Globus pallidus (tissue), 1 donor: ENCODE measurements around the gene KRI1.
"Not testable (repeated sequence)": the region's sequence is repeated elsewhere in the genome, so short reads cannot be mapped to it uniquely, and the experiment has no call there.

Experiments
- DNase-seq: peaks from one replicate; pipeline ENCODE4 v3.0.0-alpha.2; 2015; ENCODE audit warnings: low spot score

The KRI1 gene

DNA sequence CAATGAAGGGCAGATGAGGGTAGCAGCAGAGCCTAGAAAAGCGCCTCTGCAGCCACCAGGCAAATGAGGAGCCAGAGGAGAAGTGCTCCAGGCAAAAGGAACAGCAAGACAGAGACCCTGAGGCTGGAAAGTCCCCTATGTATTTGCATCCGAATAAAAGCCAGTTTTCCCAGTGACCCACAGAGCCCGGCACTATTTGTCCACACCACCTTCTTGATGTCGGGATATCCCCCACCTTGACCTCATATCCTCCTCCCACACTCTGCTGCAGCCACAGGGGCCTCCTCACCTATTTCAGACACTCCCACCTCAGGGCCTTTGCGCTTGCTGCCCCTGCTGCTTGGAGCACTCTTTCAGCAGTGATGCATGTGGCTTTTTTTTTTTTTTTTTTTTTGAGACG, 15.5 kb downstream of the KRI1 start:
- DNase-seq: no peak

DNA sequence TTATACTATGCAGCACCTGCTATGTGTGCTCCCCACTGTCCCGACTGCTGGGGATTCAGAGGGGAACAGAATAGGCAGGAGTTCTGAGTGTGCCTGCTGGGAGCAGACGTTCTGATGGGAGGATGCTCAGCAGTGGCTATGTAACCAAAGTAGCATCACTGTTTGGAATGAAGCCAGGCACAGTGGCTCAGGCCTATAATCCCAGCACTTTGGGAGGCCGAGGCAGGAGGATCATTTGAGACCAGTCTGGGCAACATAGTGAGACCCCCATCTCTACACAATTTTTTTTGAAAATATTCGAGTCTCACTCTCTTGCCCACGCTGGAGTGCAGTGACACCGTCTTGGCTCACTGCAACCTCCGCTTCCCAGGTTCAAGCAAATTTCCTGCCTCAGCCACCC, 16.1 kb downstream of the KRI1 start:
- DNase-seq: no peak

- DNase-seq: no peak
Measured at GRCh38 chr19:10548746-10549276, 17.0 kb downstream of the KRI1 start.

- DNase-seq: no peak
Measured at GRCh38 chr19:10546817-10547216, 19.0 kb downstream of the KRI1 start.

DNA sequence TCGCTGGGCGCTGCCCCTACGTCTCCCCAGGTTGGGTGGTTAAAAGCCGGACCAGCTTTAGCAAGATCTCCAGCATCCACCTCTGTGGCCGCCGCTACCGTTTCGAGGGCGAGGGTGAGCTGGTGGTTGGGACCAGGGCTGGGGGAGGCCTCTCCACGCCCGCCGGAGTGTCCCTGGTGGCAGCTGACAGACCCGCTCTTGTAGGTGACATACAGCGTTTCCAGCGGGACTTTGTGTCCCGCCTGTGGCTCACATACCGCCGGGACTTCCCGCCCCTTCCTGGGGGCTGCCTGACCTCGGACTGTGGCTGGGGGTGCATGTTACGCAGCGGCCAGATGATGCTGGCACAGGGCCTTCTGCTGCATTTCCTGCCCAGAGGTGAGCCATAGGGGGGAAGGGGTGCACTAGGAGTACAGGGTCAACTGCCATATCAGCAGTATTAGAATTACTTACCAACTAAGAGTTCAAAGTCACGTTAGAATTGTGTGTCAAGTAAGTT, 21.0 kb downstream of the KRI1 start:
- no peak for DNase-seq

GRCh38 chr19:10544242-10544752, 21.5 kb downstream of the KRI1 start:
- DNase-seq: no peak

DNA sequence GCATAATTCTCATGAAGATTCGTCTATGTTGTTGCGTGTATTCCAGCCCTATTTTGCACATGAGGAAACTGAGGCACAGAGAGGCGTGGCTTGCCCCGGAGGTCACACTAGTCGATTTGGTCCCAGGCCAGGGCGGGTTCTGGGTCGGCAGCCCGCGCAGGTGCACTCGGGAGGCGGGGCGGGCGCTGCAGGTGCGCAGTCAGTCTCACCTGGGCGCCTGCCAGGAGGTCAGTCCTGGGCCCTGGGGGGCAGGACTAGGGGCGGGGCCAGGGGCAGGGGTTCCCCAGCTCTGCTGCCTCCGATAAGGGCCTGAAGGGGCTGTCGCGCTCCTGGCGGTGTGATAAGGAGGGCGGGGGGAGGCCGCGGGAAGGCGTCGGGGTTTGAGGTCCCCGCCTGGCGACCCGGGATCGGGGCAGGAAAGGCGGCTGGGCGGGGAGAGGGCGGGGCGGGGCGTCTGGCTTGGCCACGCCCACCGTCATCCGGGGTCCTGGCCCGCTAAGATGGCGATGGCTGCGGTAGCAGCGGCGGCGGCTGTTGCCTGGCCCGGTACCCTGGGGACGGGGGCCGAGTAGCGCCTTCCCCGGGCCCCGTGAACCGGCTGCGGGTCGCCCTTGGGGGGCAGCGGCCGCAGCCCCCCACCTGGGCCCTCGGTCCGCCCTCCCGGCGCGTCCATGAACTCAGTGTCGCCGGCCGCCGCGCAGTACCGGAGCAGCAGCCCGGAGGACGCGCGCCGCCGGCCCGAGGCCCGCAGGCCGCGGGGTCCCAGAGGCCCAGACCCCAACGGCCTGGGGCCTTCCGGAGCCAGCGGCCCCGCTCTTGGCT, 22.2 kb downstream of the KRI1 start, which contains the start of gene ATG4D:
Gene ATG4D, plus strand, starts transcription at position 485 of the 822 bp plus-strand sequence. Its CDS starts 187 bp downstream, at position 672.
- peak; percentile 72 for DNase-seq

DNA sequence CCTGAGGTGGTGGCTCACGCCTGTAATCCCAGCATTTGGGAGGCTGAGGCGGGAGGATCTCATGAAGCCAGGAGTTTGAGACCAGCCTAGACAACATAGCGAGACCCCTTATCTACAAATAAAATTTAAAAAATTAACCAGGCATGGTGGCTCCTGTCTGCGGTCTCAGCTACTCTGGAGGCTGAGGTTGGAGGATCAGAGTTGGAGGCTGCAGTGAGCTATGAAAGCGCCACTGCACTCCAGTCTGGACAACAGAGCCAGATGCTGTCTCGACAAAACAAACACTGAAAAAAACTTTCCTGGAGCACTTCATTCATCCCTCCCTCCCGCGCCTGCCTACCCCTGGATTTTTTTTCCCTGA, 22.8 kb downstream of the KRI1 start:
- no peak for DNase-seq

DNA sequence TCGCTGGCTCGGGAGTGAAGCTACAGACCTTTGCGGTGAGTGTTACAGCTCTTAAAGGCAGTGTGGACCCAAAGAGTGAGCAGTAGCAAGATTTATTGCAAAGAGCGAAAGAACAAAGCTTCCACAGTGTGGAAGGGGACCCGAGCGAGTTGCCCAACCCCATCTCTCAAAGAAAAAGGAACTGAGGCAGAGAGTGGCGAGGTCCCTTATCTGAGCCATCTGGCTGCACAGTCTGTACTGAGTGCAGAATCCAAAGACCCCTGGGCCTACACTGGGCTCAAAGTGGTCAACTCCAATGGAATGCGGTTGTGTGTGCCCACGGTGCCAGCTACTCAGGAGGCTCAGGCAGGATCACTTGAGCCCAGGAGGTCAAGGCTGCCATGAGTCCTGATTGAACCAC, 26.8 kb downstream of the KRI1 start:
- not testable (repeated sequence) for DNase-seq

DNA sequence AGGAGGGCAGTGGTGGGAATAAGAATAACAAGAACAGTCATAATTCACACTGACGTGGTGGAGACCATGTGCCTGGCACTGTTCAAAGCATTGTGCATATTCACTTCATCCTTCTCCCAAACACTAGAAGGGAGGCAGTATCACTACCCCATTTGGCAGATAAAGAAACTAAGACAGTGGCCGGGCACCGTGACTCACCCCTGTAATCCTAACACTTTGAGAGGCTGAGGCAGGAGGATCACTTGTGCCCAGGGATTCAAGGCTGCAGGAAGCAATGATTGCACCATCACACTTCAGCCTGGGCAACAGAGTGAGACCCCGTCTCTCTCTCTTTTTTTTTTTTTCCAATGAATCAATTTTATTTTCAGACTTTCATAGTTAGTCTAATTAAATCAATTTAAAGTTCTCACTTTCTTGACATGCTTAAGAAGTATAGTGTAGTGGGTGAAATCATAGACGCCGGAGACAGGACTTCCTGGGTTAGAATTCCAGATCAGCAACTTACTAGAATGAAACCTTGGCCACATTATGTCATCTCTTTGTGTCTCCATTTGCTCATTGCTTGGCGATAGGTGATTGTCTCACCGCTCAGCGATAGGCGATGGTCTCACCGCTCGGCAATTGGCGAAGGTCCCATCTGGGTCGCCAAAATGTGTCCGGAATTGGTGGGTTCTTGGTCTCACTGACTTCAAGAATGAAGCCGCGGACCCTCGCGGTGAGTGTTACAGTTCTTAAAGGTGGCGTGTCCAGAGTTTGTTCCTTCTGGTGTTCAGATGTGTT, 27.4 kb downstream of the KRI1 start:
- DNase-seq: no peak

GRCh38 chr19:10537668-10538067, 28.1 kb downstream of the KRI1 start:
- DNase-seq: no peak

DNA sequence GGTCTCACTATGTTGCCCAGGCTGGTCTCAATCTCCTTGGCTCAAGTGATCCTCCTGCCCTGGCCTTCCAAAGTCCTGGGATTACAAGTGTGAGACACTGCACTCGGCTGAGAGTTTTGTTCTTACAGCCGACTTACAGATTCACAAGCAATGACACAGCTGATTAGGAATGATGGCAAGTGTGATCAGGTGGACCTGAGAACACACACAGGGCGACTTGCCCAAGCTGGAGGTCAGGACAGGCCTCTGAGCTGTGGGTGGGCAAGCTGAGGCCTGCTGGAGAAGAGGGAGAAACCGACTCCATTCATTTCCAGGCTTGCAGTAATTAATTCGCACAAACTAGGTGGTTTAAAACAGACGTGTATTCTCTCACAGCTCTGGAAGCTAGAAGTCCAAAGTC, 30.2 kb downstream of the KRI1 start:
- no peak for DNase-seq

DNA sequence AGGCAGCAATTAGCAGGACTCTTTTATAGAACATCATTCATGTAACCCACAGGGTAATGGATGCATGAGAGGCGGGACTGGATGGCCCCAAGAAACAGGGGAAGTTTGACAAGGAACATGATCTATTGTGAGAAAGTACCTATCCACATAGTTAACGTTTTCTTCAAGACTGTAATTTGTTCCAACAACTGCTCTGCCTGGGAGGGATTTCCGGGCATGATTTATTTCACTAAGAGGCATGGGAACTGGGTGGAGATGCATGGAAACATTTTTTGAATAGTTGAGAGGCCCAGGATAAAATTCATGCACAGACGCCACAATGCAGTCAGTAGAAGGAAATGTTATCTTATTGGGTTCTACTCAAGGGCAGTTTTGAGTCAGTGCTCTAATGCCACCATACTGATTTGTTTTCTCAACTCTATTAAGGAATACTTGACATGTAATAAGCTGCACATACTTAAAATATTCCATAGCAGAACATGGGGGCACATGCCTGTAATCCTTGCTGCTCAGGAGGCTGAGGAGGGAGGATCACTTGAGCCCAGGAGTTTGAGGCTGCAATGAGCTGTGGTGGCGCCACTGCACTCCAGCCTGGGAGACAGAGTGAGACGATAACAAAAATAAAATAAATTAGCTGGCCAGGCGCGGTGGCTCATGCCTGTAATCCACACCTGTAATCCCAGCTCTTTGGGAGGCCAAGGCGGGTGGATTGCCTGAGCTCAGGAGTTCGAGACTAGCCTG, 32.0 kb downstream of the KRI1 start:
- no peak for DNase-seq

DNA sequence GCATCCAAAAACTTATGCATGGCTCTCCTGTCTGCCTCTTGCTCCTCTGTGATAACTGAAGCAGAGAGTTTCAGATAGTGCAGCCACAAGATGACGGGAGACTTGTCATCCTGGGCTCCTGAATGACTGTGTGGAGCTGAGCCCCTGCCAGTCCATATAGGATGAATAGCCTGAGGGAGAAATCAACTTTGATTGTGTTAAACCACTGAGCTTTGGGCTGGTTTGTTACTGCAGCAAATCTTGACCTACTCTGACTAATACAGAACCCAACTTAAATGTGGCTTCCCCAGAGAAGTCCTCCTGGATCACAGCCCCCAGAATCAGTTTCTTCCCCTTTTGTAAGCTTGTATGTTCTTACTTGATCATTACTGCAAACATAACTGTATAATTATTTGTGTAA, 33.4 kb downstream of the KRI1 start:
- DNase-seq: no peak

- DNase-seq: not testable (repeated sequence)
Measured at GRCh38 chr19:10526887-10527286, 38.9 kb downstream of the KRI1 start.

GRCh38 chr19:10525636-10526035, 40.2 kb downstream of the KRI1 start:
- no peak for DNase-seq

DNA sequence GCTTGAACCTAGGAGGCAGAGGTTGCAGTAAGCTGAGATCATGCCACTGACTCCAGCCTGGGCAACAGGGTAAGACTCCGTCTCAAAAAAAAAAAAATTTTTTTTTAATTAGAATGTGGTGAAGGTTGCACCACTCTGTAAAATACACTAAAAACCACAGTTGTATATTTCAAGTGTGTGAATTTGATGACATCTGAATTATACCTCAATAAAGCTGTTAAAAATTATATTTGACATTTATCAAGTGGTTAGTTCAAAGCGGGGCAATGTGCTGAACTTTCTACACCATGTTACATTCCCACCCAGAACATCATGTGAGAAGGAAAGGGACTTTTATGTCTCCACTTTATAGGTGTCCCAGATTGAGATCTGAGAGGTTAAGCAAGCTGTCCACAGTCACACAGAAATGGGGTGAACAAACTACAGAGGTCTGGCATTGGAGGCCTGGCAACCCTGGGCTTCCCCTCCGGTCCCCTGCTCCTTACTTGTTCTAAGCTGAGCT, 42.6 kb downstream of the KRI1 start:
- DNase-seq: no peak

GRCh38 chr19:10521461-10522171, 44.2 kb downstream of the KRI1 start:
- no peak for DNase-seq

- no peak for DNase-seq
Measured at GRCh38 chr19:10520652-10521318, 45.0 kb downstream of the KRI1 start.

GRCh38 chr19:10519421-10519820, 46.4 kb downstream of the KRI1 start:
- no peak for DNase-seq
